ENCODE measurements around the gene AQP12B. TPM values are rescaled to one million over a fixed set of nuclear protein-coding genes. Genes with fewer than 3 reads are reported as not detected.

Gene AQP12B
- total and polyA plus RNA-seq, 9 of the 15 experiments (the other 6 are each of a cell fraction or from before 2014, with no cell fraction given), result not detected

DNA sequence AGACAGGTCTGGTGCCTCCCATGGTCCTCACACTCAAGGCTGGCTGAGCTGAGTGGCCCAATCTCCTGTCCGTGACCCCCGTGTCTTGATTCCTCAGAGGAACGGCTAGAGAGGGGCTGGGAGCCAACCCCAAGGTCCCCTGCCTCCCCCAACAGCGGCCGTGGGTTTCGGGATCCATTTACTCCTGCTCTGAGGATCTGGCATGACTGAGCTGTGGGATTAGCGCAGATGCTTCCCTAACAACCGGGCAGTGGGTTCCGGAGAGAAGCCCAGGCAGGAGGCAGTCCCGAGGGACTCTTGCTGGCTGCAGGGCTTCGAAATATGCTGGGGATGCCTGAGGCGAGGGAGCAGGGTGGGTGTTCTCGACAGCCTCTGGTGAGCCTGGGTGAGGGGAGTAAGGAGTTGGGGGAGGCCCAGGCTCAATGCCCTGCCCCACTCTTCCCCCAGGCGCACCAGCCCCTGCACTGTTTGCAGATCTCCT, 38.5 kb downstream of the AQP12B start:
- no peak for DNase-seq (ENCODE audit: extremely low read depth in 1 of 4, low spot score in 3 of 4)
- H3K79me2 ChIP-seq (ENCODE audit: control insufficient read depth, insufficient read depth, low read length), result no peaks in the 10 kb centered on the region
- 0% methylated on average over 9 of the region's 14 CpGs for WGBS (ENCODE audit: insufficient coverage, low coverage, missing lambda C conversion rate)
- no peak overlapping the region for H3K9ac ChIP-seq (ENCODE audit: insufficient read depth in 1 of 2, low read depth in 2 of 2, low read length in 2 of 2)
- H3K4me2 ChIP-seq (ENCODE audit: insufficient read depth, low read length), result no peak overlapping the region
- POLR2A ChIA-PET, result interaction anchor here (1.1 kb wide), 1 partner anchor 19 kb away, joined by 3 read pairs; the partner anchor contains the start of gene GPR35
- no peak overlapping the region for H3K4me3 ChIP-seq
- H2AFZ ChIP-seq (ENCODE audit: low read depth, low read length), result no peak overlapping the region
- intact Hi-C loops (cut with micrococcal nuclease), result no loop called here
- no peaks in the 10 kb centered on the region for H4K20me1 ChIP-seq (replicated peaks; ENCODE audit: control insufficient read depth, insufficient read depth, low read length)
- no peak overlapping the region for H3K27ac ChIP-seq (ENCODE audit: extremely low read depth, low read depth, low read length)
- H3K27me3 ChIP-seq (ENCODE audit: control insufficient read depth in 2 of 2, insufficient read depth in 2 of 2, low read length in 2 of 2), result peaks cover 12 to 61% of the 10 kb centered on the region in 2 experiments; a peak in 4 of 5 replicates
- no peaks in the 10 kb centered on the region for H3K9me1 ChIP-seq (ENCODE audit: control insufficient read depth, insufficient read depth, low read length)
- FAIRE-seq, result no peak
- peaks cover 0 to 7% of the 10 kb centered on the region in 2 experiments; a peak in 1 of 5 replicates for H3K4me1 ChIP-seq (replicated peaks in 1 of 2; ENCODE audit: control insufficient read depth in 2 of 2, insufficient read depth in 2 of 2, low read length in 2 of 2)
- CTCF ChIA-PET (ENCODE audit: low intra/inter-chr PET ratio), result no interaction called here
- no TSS peak for BruUV-seq (replicated peaks)
- H3K9me3 ChIP-seq (replicated peaks; ENCODE audit: control insufficient read depth, insufficient read depth, low read depth, low read length), result no peaks in the 10 kb centered on the region
- H3K36me3 ChIP-seq (ENCODE audit: control insufficient read depth, insufficient read depth, low read length), result no peaks in the 10 kb centered on the region
- ATAC-seq, result no peak
- in situ Hi-C loops (cut with MboI), result no loop called here
- no peak for TF ChIP-seq PRMT5 (CRISPR knock-in tag; IDR thresholded peaks at IDR 0.05)
- TF ChIP-seq SAFB (IDR thresholded peaks at IDR 0.05; ENCODE audit: borderline replicate concordance, low read depth, low read length), result no peak
- TF ChIP-seq, protein P1, sequence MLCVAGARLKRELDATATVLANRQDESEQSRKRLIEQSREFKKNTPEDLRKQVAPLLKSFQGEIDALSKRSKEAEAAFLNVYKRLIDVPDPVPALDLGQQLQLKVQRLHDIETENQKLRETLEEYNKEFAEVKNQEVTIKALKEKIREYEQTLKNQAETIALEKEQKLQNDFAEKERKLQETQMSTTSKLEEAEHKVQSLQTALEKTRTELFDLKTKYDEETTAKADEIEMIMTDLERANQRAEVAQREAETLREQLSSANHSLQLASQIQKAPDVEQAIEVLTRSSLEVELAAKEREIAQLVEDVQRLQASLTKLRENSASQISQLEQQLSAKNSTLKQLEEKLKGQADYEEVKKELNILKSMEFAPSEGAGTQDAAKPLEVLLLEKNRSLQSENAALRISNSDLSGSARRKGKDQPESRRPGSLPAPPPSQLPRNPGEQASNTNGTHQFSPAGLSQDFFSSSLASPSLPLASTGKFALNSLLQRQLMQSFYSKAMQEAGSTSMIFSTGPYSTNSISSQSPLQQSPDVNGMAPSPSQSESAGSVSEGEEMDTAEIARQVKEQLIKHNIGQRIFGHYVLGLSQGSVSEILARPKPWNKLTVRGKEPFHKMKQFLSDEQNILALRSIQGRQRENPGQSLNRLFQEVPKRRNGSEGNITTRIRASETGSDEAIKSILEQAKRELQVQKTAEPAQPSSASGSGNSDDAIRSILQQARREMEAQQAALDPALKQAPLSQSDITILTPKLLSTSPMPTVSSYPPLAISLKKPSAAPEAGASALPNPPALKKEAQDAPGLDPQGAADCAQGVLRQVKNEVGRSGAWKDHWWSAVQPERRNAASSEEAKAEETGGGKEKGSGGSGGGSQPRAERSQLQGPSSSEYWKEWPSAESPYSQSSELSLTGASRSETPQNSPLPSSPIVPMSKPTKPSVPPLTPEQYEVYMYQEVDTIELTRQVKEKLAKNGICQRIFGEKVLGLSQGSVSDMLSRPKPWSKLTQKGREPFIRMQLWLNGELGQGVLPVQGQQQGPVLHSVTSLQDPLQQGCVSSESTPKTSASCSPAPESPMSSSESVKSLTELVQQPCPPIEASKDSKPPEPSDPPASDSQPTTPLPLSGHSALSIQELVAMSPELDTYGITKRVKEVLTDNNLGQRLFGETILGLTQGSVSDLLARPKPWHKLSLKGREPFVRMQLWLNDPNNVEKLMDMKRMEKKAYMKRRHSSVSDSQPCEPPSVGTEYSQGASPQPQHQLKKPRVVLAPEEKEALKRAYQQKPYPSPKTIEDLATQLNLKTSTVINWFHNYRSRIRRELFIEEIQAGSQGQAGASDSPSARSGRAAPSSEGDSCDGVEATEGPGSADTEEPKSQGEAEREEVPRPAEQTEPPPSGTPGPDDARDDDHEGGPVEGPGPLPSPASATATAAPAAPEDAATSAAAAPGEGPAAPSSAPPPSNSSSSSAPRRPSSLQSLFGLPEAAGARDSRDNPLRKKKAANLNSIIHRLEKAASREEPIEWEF (CRISPR knock-in tag; IDR thresholded peaks at IDR 0.05), result no peak
- TF ChIP-seq, protein P2, sequence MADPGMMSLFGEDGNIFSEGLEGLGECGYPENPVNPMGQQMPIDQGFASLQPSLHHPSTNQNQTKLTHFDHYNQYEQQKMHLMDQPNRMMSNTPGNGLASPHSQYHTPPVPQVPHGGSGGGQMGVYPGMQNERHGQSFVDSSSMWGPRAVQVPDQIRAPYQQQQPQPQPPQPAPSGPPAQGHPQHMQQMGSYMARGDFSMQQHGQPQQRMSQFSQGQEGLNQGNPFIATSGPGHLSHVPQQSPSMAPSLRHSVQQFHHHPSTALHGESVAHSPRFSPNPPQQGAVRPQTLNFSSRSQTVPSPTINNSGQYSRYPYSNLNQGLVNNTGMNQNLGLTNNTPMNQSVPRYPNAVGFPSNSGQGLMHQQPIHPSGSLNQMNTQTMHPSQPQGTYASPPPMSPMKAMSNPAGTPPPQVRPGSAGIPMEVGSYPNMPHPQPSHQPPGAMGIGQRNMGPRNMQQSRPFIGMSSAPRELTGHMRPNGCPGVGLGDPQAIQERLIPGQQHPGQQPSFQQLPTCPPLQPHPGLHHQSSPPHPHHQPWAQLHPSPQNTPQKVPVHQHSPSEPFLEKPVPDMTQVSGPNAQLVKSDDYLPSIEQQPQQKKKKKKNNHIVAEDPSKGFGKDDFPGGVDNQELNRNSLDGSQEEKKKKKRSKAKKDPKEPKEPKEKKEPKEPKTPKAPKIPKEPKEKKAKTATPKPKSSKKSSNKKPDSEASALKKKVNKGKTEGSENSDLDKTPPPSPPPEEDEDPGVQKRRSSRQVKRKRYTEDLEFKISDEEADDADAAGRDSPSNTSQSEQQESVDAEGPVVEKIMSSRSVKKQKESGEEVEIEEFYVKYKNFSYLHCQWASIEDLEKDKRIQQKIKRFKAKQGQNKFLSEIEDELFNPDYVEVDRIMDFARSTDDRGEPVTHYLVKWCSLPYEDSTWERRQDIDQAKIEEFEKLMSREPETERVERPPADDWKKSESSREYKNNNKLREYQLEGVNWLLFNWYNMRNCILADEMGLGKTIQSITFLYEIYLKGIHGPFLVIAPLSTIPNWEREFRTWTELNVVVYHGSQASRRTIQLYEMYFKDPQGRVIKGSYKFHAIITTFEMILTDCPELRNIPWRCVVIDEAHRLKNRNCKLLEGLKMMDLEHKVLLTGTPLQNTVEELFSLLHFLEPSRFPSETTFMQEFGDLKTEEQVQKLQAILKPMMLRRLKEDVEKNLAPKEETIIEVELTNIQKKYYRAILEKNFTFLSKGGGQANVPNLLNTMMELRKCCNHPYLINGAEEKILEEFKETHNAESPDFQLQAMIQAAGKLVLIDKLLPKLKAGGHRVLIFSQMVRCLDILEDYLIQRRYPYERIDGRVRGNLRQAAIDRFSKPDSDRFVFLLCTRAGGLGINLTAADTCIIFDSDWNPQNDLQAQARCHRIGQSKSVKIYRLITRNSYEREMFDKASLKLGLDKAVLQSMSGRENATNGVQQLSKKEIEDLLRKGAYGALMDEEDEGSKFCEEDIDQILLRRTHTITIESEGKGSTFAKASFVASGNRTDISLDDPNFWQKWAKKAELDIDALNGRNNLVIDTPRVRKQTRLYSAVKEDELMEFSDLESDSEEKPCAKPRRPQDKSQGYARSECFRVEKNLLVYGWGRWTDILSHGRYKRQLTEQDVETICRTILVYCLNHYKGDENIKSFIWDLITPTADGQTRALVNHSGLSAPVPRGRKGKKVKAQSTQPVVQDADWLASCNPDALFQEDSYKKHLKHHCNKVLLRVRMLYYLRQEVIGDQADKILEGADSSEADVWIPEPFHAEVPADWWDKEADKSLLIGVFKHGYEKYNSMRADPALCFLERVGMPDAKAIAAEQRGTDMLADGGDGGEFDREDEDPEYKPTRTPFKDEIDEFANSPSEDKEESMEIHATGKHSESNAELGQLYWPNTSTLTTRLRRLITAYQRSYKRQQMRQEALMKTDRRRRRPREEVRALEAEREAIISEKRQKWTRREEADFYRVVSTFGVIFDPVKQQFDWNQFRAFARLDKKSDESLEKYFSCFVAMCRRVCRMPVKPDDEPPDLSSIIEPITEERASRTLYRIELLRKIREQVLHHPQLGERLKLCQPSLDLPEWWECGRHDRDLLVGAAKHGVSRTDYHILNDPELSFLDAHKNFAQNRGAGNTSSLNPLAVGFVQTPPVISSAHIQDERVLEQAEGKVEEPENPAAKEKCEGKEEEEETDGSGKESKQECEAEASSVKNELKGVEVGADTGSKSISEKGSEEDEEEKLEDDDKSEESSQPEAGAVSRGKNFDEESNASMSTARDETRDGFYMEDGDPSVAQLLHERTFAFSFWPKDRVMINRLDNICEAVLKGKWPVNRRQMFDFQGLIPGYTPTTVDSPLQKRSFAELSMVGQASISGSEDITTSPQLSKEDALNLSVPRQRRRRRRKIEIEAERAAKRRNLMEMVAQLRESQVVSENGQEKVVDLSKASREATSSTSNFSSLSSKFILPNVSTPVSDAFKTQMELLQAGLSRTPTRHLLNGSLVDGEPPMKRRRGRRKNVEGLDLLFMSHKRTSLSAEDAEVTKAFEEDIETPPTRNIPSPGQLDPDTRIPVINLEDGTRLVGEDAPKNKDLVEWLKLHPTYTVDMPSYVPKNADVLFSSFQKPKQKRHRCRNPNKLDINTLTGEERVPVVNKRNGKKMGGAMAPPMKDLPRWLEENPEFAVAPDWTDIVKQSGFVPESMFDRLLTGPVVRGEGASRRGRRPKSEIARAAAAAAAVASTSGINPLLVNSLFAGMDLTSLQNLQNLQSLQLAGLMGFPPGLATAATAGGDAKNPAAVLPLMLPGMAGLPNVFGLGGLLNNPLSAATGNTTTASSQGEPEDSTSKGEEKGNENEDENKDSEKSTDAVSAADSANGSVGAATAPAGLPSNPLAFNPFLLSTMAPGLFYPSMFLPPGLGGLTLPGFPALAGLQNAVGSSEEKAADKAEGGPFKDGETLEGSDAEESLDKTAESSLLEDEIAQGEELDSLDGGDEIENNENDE (IDR thresholded peaks at IDR 0.05; ENCODE audit: low read depth, low read length), result no peak
- TF ChIP-seq EWSR1 (IDR thresholded peaks at IDR 0.05; ENCODE audit: borderline replicate concordance, low read depth, partially characterized antibody), result no peak
